ENCODE data around the gene ZNF726.

GRCh38 chr19:23904406-23904805 lies 10.3 kb upstream of the ZNF726 start:
- TF ChIP-seq CTCF (conservative IDR thresholded peaks at IDR 0.05; ENCODE audit: low read depth, low read length) (no peak), EZH2 (IDR thresholded peaks at IDR 0.05; ENCODE audit: borderline replicate concordance, low read depth, low read length, poor library complexity, severe bottlenecking) (no peak)

Data from A673 (cell line).